Neutrophil (primary cell): ENCODE measurements around the gene COL4A6.
"Not testable (repeated sequence)": the region's sequence is repeated elsewhere in the genome, so short reads cannot be mapped to it uniquely, and the experiment has no call there.

ENCODE experiments used
- H3K27ac ChIP-seq: fragments of 200-600 bp; sonication (generic); 2 replicates; pipeline ENCODE4 v1.5.1; 2016; ENCODE audit warnings: mild to moderate bottlenecking, moderate library complexity
- H3K27me3 ChIP-seq: fragments of 200-600 bp; sonication (generic); 2 replicates; pipeline ENCODE4 v1.6.0; 2016; ENCODE audit warnings: mild to moderate bottlenecking
- H3K36me3 ChIP-seq: fragments of 200-600 bp; sonication (generic); 2 replicates; pipeline ENCODE4 v1.5.1; 2017
- H3K4me1 ChIP-seq, 2 experiments: fragments of 200-600 bp in 1 of 2; sonication (generic) in 1 of 2; 1 replicate in 1 of 2; 2 replicates in 1 of 2; pipeline versions ENCODE4 v1.5.1 to v1.6.1; 2013 to 2016; ENCODE audit warnings: low read depth in 1 of 2, low read length in 1 of 2, mild to moderate bottlenecking in 1 of 2, moderate library complexity in 1 of 2; ENCODE audit not compliant: control insufficient read depth in 1 of 2, insufficient read depth in 1 of 2
- H3K4me3 ChIP-seq, 2 experiments: fragments of 200-600 bp in 1 of 2; sonication (generic) in 1 of 2; 1 replicate in 1 of 2; 2 replicates in 1 of 2; pipeline ENCODE4 v1.5.1; 2013 to 2016; ENCODE audit warnings: low read depth in 1 of 2, low read length in 1 of 2, mild to moderate bottlenecking in 1 of 2, moderate library complexity in 1 of 2
- H3K9me3 ChIP-seq: fragments of 200-600 bp; sonication (generic); 2 replicates; pipeline ENCODE4 v1.5.1; 2016
- CTCF ChIP-seq: fragments of 200-600 bp; sonication (generic); IDR thresholded peaks from 2 replicates; pipeline ENCODE4 v1.5.1; 2016; ENCODE audit warnings: antibody characterized with exemption

The COL4A6 gene

GRCh38 chrX:108399418-108400165 lies 38.6 kb downstream of the COL4A6 start:
- TF ChIP-seq CTCF, result no peak
- no peak overlapping the region for H3K4me3 ChIP-seq
- H3K27me3 ChIP-seq, result no peaks in the 10 kb centered on the region
- H3K36me3 ChIP-seq, result no peaks in the 10 kb centered on the region
- no peaks in the 10 kb centered on the region for H3K9me3 ChIP-seq
- no peak overlapping the region for H3K27ac ChIP-seq
- H3K4me1 ChIP-seq, result no peaks in the 10 kb centered on the region

- H3K4me3 ChIP-seq, result no peak overlapping the region
- H3K4me1 ChIP-seq, result no peaks in the 10 kb centered on the region
- no peak overlapping the region for H3K27ac ChIP-seq
Measured at GRCh38 chrX:108397627-108398391, 40.4 kb downstream of the COL4A6 start.

GRCh38 chrX:108396986-108397385 lies 41.2 kb downstream of the COL4A6 start:
- Histone ChIP-seq H3K4me1 (no peaks in the 10 kb centered on the region), H3K36me3 (no peaks in the 10 kb centered on the region), H3K27me3 (no peaks in the 10 kb centered on the region), H3K9me3 (no peaks in the 10 kb centered on the region), H3K27ac (no peak overlapping the region), H3K4me3 (no peak overlapping the region)
- no peak for TF ChIP-seq CTCF

More at GRCh38 chrX:108397627-108398391, 40.4 kb downstream of the COL4A6 start:
- H3K27me3 ChIP-seq, result no peaks in the 10 kb centered on the region
- H3K36me3 ChIP-seq, result no peaks in the 10 kb centered on the region
- TF ChIP-seq CTCF, result no peak
- H3K9me3 ChIP-seq, result no peaks in the 10 kb centered on the region

- Histone ChIP-seq H3K27ac (no peak overlapping the region), H3K36me3 (no peaks in the 10 kb centered on the region), H3K4me3 (no peak overlapping the region), H3K4me1 (no peaks in the 10 kb centered on the region), H3K9me3 (no peaks in the 10 kb centered on the region), H3K27me3 (no peaks in the 10 kb centered on the region)
- no peak for TF ChIP-seq CTCF
Measured at GRCh38 chrX:108396188-108396891, 41.9 kb downstream of the COL4A6 start.

- H3K4me3 ChIP-seq, H3K27ac ChIP-seq, H3K36me3 ChIP-seq, H3K27me3 ChIP-seq, H3K4me1 ChIP-seq, H3K9me3 ChIP-seq: not testable (repeated sequence)
Measured at GRCh38 chrX:108390976-108391717, 47.1 kb downstream of the COL4A6 start.
